T follicular helper cell (primary cell): Measurements from ENCODE around the gene ABL2.
"Not testable (repeated sequence)": the region's sequence is repeated elsewhere in the genome, so short reads cannot be mapped to it uniquely, and the experiment has no call there.

Source experiments
- DNase-seq: peaks from one replicate; pipeline ENCODE4 v3.0.0-alpha.2; 2020; ENCODE audit warnings: low read depth

Gene ABL2

GRCh38 chr1:179169616-179170467 lies 59.6 kb downstream of the ABL2 start:
- DNase-seq = no peak

DNA sequence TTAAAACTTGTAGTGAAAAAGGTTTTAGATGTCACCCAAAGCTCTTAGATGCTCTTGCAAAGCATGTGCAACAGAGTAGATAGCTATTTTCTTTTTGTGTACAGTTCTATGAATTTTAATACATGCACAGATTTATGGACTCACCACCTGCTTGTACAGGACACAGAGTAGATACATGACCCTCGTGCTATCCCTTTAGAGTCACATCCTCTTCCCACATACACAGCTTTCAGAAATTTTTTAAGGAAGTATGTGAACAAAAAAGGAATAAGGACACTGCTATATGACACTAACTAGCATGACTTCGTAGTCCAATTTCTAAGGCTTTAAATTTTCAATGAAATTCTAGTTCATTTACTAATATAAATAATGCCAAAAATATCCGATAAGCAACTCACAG lies 60.9 kb downstream of the ABL2 start:
- no peak for DNase-seq

DNA sequence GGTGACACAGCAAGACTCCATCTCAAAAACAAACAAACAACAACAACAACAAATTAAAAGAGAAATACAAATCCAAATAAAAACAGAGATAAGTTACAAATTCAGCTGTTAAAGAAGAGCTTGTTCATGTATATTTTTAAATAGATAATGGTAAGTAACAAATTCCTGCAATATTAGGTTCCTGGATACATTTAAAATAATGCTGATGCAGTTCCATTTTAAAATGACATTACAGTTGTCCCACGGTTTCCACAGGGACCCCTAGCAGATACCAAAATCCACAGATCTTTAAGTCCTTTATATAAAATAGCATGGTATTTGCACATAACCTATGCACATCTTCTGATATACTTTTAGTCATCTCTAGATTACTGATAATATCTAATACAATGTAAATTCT lies 61.5 kb downstream of the ABL2 start:
- DNase-seq = no peak

GRCh38 chr1:179167418-179167777 lies 62.1 kb downstream of the ABL2 start:
- no peak for DNase-seq

DNA sequence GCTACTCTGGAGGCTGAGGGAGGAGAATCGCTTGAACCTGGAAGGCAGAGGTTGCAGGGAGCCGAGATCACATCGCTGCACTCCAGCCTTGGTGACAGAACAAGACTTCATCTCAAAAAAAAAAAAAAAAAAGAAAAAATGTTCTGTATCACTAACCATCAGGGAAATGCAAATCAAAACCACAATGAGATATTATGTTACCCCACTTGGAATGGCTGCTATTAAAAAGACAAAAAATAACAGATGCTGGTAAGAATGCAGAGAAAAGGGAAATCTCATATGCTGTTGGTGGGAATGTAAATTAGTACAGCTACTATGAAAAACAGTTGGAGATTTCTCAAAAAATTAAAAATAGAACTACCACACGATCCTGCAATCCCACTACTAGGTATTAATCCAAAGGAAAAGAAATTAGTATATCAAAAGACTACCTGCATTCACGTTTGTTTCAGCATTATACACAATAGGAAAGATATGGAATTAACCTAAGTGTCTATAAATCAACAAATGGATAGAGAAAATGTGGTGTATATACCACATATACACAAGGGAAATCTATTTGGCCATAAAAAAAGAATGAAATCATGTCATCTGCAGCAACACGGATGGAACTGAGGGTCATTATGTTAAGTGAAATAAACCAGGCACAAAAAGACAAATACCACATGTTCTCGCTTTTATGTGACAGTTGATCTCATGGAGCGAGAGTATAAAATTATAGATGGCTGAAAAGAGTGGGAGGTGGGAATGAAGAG lies 62.6 kb downstream of the ABL2 start:
- no peak for DNase-seq

DNA sequence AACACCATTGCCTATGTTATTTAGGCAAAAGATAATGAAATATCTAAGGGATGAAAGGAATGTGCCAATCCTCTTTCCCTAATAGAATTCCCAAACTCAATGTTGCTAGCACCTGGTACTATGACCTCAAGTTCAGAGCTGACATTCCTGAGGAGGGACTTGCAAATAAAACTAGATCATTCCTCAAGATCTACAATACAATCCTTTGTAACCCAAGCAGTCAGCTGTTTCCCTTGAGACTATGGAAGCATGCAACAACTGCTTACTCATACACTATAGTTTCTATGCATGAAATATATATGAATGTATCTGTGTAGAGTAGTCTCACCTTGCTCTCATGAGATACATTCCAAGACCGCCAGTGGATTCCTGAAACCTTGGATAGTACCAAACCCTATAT lies 65.0 kb downstream of the ABL2 start:
- DNase-seq = no peak

GRCh38 chr1:179156708-179157107 lies 72.8 kb downstream of the ABL2 start:
- DNase-seq = no peak

DNA sequence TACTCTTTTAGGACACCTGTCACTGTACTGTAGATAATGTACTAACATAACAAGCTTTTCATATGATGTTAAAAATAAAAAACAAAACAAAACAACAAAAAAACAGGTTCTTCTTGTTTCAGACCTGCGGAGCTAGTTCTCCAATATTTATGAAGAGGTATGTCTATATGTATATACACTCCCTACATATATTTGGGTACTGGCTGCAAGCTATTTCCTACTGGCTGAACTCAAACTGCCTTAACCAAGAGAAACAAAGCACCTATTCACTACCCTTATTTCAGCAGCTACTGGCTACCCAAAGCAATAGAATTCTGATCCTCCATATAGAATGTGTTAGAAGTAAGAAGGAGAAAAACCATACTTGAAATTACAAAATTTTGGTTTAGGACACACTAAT lies 73.5 kb downstream of the ABL2 start:
- no peak for DNase-seq

- DNase-seq = no peak
Measured at GRCh38 chr1:179155615-179156014, 73.9 kb downstream of the ABL2 start.

DNA sequence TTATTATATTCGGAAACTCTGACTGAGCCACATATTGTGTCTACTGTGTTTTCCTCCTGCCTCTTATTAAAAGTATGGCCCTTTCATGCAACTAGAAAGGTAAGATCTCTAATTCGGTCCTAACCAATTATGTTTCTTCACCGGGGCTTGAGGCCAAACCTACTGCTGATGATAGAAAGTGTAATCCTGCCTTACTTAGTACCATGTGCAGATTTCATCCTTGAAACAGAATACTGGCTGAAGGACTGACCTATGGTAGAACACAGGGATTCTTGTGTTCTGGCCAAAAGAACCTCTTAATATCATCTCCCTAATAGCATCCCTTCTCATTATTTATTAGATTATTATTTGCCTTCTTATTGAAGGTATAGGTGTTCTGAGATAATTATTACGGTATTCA lies 75.0 kb downstream of the ABL2 start:
- no peak for DNase-seq

GRCh38 chr1:179153217-179153616 lies 76.3 kb downstream of the ABL2 start:
- no peak for DNase-seq

- no peak for DNase-seq
Measured at GRCh38 chr1:179151908-179152682, 77.4 kb downstream of the ABL2 start.

- no peak for DNase-seq
Measured at GRCh38 chr1:179146911-179147310, 82.6 kb downstream of the ABL2 start.

- no peak for DNase-seq
Measured at GRCh38 chr1:179146476-179146875, 83.0 kb downstream of the ABL2 start.

- DNase-seq = no peak
Measured at GRCh38 chr1:179145521-179145920, 84.0 kb downstream of the ABL2 start.

GRCh38 chr1:179144626-179145025 lies 84.9 kb downstream of the ABL2 start:
- no peak for DNase-seq

- DNase-seq = no peak
Measured at GRCh38 chr1:179143322-179143721, 86.2 kb downstream of the ABL2 start.

DNA sequence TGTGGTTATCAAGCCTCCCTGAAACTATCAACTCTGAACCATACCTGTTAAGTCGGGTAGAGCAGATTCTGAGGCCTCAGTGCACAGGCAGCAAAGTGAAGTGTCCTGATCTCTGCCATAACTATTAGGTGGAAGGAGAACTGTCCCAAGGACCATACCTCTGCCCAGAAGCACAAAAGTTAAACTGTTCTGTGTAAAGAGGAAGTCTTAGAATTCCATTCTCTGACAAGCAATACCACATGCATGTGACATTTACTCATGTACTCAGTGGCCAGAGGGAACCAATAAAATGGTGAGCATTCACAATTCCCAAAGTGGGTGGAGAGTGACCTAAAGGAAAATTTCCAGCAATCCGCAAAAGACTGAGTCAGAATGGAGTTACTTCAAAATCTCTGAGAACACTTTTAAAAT lies 86.6 kb downstream of the ABL2 start:
- no peak for DNase-seq

GRCh38 chr1:179141592-179142251 lies 87.8 kb downstream of the ABL2 start:
- DNase-seq = no peak

DNA sequence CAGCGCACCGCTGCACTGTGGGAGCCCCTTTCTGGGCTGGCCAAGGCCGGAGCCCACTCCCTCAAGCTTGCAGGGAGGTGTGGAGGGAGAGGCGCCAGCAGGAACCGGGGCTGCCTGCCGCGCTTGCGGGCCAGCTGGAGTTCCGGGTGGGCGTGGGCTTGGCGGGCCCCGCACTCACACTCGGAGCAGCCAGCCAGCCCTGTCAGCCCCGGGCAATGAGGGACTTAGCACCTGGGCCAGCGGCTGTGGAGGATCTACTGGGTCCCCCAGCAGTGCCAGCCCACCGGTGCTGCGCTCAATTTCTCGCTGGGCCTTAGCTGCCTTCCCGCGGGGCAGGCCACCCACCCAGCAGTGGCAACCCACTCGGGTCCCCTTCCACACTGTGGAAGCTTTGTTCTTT lies 90.7 kb downstream of the ABL2 start:
- DNase-seq = not testable (repeated sequence)

DNA sequence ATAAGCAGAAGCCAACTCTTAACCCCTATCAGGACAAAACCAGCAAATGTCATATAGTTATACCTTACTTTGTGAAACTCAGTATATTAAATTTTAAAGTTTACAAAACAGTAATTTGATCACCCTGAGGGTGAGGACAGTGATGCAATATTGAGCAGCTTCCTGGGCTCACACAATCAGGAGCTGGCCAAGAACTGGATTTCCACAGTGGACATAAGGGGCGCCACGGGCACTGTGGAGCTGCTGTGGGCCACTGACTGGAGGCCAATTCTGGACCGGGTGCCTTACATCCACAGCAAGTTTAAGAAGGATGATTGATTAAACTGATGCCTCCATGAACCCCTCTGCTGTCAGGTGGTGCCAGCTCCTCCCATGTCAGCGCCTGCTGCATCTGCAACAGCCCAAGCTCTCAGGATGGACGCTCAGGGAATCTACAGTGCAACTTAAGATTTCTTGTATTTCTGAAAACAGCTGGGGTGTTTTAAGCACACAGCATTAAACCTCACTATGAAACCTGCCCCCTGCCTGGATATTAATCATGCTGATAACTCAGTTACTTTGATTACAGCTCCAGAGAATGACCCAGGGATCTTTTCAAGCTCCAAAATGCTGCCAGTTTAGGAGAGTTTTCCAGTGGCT lies 91.7 kb downstream of the ABL2 start:
- DNase-seq = no peak

GRCh38 chr1:179135707-179136106 lies 93.8 kb downstream of the ABL2 start:
- not testable (repeated sequence) for DNase-seq
